Activated CD8-positive, alpha-beta memory T cell treated with anti-CD3 and anti-CD28 coated beads, Interleukin-2, amount 50 U/mL, for 4 hours (primary cell): Measurements from ENCODE around the gene SIM1.
"Not testable (repeated sequence)": the region's sequence is repeated elsewhere in the genome, so short reads cannot be mapped to it uniquely, and the experiment has no call there.

Experiments used
- DNase-seq: peaks from one replicate; pipeline ENCODE4 v3.0.0-alpha.2; 2020

The SIM1 gene

GRCh38 chr6:100426241-100426640, 38.5 kb downstream of the SIM1 start:
- no peak for DNase-seq

GRCh38 chr6:100420711-100421110, 44.0 kb downstream of the SIM1 start:
- no peak for DNase-seq

GRCh38 chr6:100417036-100417435, 47.7 kb downstream of the SIM1 start:
- DNase-seq = no peak

- DNase-seq = no peak
Observed at GRCh38 chr6:100415768-100416167, 49.0 kb downstream of the SIM1 start.

- DNase-seq = no peak
Observed at GRCh38 chr6:100412872-100413271, 51.8 kb downstream of the SIM1 start.

GRCh38 chr6:100404051-100404450, 60.7 kb downstream of the SIM1 start:
- no peak for DNase-seq

GRCh38 chr6:100393493-100393892, 71.2 kb downstream of the SIM1 start:
- DNase-seq = no peak

GRCh38 chr6:100392423-100392822, 72.3 kb downstream of the SIM1 start:
- DNase-seq = no peak

GRCh38 chr6:100388868-100389519, 75.7 kb downstream of the SIM1 start:
- no peak for DNase-seq

- DNase-seq = no peak
Observed at GRCh38 chr6:100382767-100383195, 81.9 kb downstream of the SIM1 start.

GRCh38 chr6:100382031-100382430, 82.7 kb downstream of the SIM1 start:
- no peak for DNase-seq

GRCh38 chr6:100381111-100381510, 83.6 kb downstream of the SIM1 start:
- no peak for DNase-seq

- DNase-seq = no peak
Observed at GRCh38 chr6:100379386-100379785, 85.3 kb downstream of the SIM1 start.

GRCh38 chr6:100378576-100378975, 86.1 kb downstream of the SIM1 start:
- no peak for DNase-seq

GRCh38 chr6:100376103-100376502, 88.6 kb downstream of the SIM1 start:
- no peak for DNase-seq

- DNase-seq = no peak
Observed at GRCh38 chr6:100372326-100373091, 92.2 kb downstream of the SIM1 start.

- no peak for DNase-seq
Observed at GRCh38 chr6:100371591-100371990, 93.1 kb downstream of the SIM1 start.

GRCh38 chr6:100370265-100370664, 94.5 kb downstream of the SIM1 start:
- DNase-seq = no peak

GRCh38 chr6:100366419-100366818, 98.3 kb downstream of the SIM1 start:
- no peak for DNase-seq

GRCh38 chr6:100363651-100364050, 101.1 kb downstream of the SIM1 start:
- DNase-seq = no peak

GRCh38 chr6:100354736-100355641, 109.7 kb downstream of the SIM1 start:
- not testable (repeated sequence) for DNase-seq

GRCh38 chr6:100353276-100354015, 111.3 kb downstream of the SIM1 start:
- no peak for DNase-seq

GRCh38 chr6:100350139-100350538, 114.6 kb downstream of the SIM1 start:
- no peak for DNase-seq
